Daoy (cell line): ENCODE data around the gene MAPK8IP2. TPM values are rescaled to one million over a fixed set of nuclear protein-coding genes. Genes with fewer than 3 reads are reported as not detected.
"Not testable (repeated sequence)": the region's sequence is repeated elsewhere in the genome, so short reads cannot be mapped to it uniquely, and the experiment has no call there.

Experiments
- DNase-seq: peaks from one replicate; pipeline ENCODE4 v3.0.0-alpha.2; 2015; ENCODE audit warnings: low read depth
- total RNA-seq: library from RNA; depleted of rRNA; stranded (reverse); fragments of >200 nt; shearing (Covaris generic); gene quantifications from 2 replicates; pipeline ENCODE4 v1.2.3, GENCODE V29; 2014

The MAPK8IP2 gene
- total RNA-seq, 1 experiment from 2014 or later = 3.7 TPM

GRCh38 chr22:50612528-50613221, 12.1 kb downstream of the MAPK8IP2 start:
- no peak for DNase-seq

- DNase-seq = no peak
Observed at GRCh38 chr22:50613291-50613981, 12.8 kb downstream of the MAPK8IP2 start.

- DNase-seq = not testable (repeated sequence)
Observed at GRCh38 chr22:50614296-50614695, 13.7 kb downstream of the MAPK8IP2 start.

- DNase-seq = no peak
Observed at GRCh38 chr22:50620593-50621355, 20.2 kb downstream of the MAPK8IP2 start.

GRCh38 chr22:50621356-50621880, 20.8 kb downstream of the MAPK8IP2 start:
- DNase-seq = no peak

GRCh38 chr22:50621948-50622722, 21.5 kb downstream of the MAPK8IP2 start:
- DNase-seq = no peak

- no peak for DNase-seq
Observed at GRCh38 chr22:50622723-50623327, 22.2 kb downstream of the MAPK8IP2 start.

- no peak for DNase-seq
Observed at GRCh38 chr22:50624347-50625130, 23.9 kb downstream of the MAPK8IP2 start.

GRCh38 chr22:50625131-50625567, 24.6 kb downstream of the MAPK8IP2 start:
- DNase-seq = no peak

GRCh38 chr22:50625568-50626313, 25.1 kb downstream of the MAPK8IP2 start:
- no peak for DNase-seq

- DNase-seq = no peak
Observed at GRCh38 chr22:50626314-50626849, 25.8 kb downstream of the MAPK8IP2 start.

GRCh38 chr22:50626850-50627641, 26.5 kb downstream of the MAPK8IP2 start:
- DNase-seq = no peak

GRCh38 chr22:50627642-50628542, 27.3 kb downstream of the MAPK8IP2 start, which contains the start of gene ARSA:
ARSA (minus strand) TSS chr22:50628152; CDS start chr22:50627779, 373 bp downstream.
- DNase-seq = peak; percentile 92

GRCh38 chr22:50628543-50629134, 28.0 kb downstream of the MAPK8IP2 start:
- DNase-seq = no peak

GRCh38 chr22:50630376-50630775, 29.8 kb downstream of the MAPK8IP2 start:
- DNase-seq = no peak

GRCh38 chr22:50633086-50633485, 32.5 kb downstream of the MAPK8IP2 start:
- DNase-seq = no peak

GRCh38 chr22:50633771-50634170, 33.2 kb downstream of the MAPK8IP2 start:
- DNase-seq = no peak
